Natural killer cell (primary cell): ENCODE measurements around the gene CMBL. TPM values are rescaled to one million over a fixed set of nuclear protein-coding genes. Genes with fewer than 3 reads are reported as not detected.
"Not testable (repeated sequence)": the region's sequence is repeated elsewhere in the genome, so short reads cannot be mapped to it uniquely, and the experiment has no call there.

Source experiments
- ATAC-seq, 3 donors: fragments of 150-1000 bp in 2 of 3; fragments of 200-7000 bp in 1 of 3; cut with Tn5 transposase; 1 replicate in 1 of 3; 2 replicates in 2 of 3; pipeline ENCODE4 v1.10.0; 2021; ENCODE audit warnings: mild to moderate bottlenecking in 2 of 3, moderate library complexity in 2 of 3
- DNase-seq, 2 donors: peaks; one replicate each; pipeline versions ENCODE4 v3.0.0 to v3.0.0-alpha.2; 2013 to 2021; ENCODE audit warnings: mixed read lengths in 1 of 2
- H3K27ac ChIP-seq: one replicate; pipeline ENCODE4 v1.5.1; 2013; ENCODE audit warnings: mild to moderate bottlenecking, low read length
- H3K27me3 ChIP-seq: one replicate; pipeline ENCODE4 v1.6.1; 2013; ENCODE audit warnings: low read length; ENCODE audit not compliant: control insufficient read depth, insufficient read depth
- H3K36me3 ChIP-seq: one replicate; pipeline ENCODE4 v1.6.1; 2013; ENCODE audit warnings: low read length; ENCODE audit not compliant: control insufficient read depth, insufficient read depth
- H3K4me1 ChIP-seq: one replicate; pipeline ENCODE4 v1.6.1; 2013; ENCODE audit warnings: low read length; ENCODE audit not compliant: control insufficient read depth, insufficient read depth
- H3K4me3 ChIP-seq: one replicate; pipeline ENCODE4 v1.5.1; 2013; ENCODE audit warnings: low read length
- H3K9me3 ChIP-seq: one replicate; pipeline ENCODE4 v1.6.1; 2013; ENCODE audit warnings: low read length; ENCODE audit not compliant: control insufficient read depth, insufficient read depth
- H3K27ac Mint-ChIP-seq, 2 donors: one replicate each; pipeline ENCODE4 v1.8.0; 2022; ENCODE audit warnings: mild to moderate bottlenecking in 2 of 2, mixed read lengths in 2 of 2, moderate library complexity in 1 of 2
- H3K27me3 Mint-ChIP-seq, 2 donors: one replicate each; pipeline ENCODE4 v1.8.0; 2022; ENCODE audit warnings: low read depth in 2 of 2, mixed read lengths in 2 of 2
- H3K36me3 Mint-ChIP-seq: one replicate; pipeline ENCODE4 v1.8.0; 2022; ENCODE audit warnings: mixed read lengths
- H3K4me1 Mint-ChIP-seq, 2 donors: one replicate each; pipeline ENCODE4 v1.8.0; 2022; ENCODE audit warnings: mixed read lengths in 2 of 2
- H3K4me3 Mint-ChIP-seq: one replicate; pipeline ENCODE4 v1.8.0; 2022; ENCODE audit warnings: mild to moderate bottlenecking, moderate library complexity, mixed read lengths
- H3K9me3 Mint-ChIP-seq, 2 donors: one replicate each; pipeline ENCODE4 v1.8.0; 2022; ENCODE audit warnings: mixed read lengths in 2 of 2
- WGBS: methylation state at CpG from one replicate; pipeline ENCODE4 v1.1.7; 2013; ENCODE audit warnings: missing lambda C conversion rate; ENCODE audit not compliant: insufficient coverage; 5-methylcytosine and 5-hydroxymethylcytosine counted together
- intact Hi-C: fragments of 100-400 bp; cut with micrococcal nuclease; formaldehyde crosslinking; loops from one replicate; pipeline ENCODE4 v1.14.2; 2022
- total RNA-seq, 4 donors: library from RNA; stranded (reverse); fragments of 120-200 nt in 1 of 4; gene quantifications; one replicate each; pipeline versions ENCODE4 v1.2.3 to v1.2.4, GENCODE V29; 2013 to 2022
- TF ChIP-seq, protein P1 (sequence below): fragments of 200-600 bp; IDR thresholded peaks from one replicate; pipeline ENCODE4 v1.8.0; 2022; ENCODE audit warnings: antibody characterized with exemption

The CMBL gene
- total RNA-seq, 3 donors from 2014 or later (not counting 1 experiment from before 2014, with no cell fraction given), result 0.45 to 1.0 TPM; not detected in 1

GRCh38 chr5:10249948-10250805 is 57.5 kb downstream of the CMBL start, which contains the start of gene CCT5:
CCT5 (plus strand) TSS chr5:10250280; CDS start chr5:10250341, 61 bp downstream.
- Mint-ChIP-seq H3K27ac (peak within 1 kb of the TSS; percentile 99), H3K4me3 (peak within 1 kb of the TSS; percentile 97), H3K4me1 (peaks cover 45 to 53% of the 10 kb centered on the region in 2 donors), H3K9me3 (no peaks in the 10 kb centered on the region), H3K36me3 (peaks cover 4% of the 10 kb centered on the region), H3K27me3 (no peaks in the 10 kb centered on the region)
- Histone ChIP-seq H3K36me3 (peaks cover 7% of the 10 kb centered on the region), H3K4me3 (peak within 1 kb of the TSS; percentile 90), H3K27ac (peak within 1 kb of the TSS; percentile 95), H3K27me3 (no peaks in the 10 kb centered on the region), H3K9me3 (no peaks in the 10 kb centered on the region), H3K4me1 (peaks cover 24% of the 10 kb centered on the region)
- WGBS, result under 1% methylated on average over 67 of the region's 67 CpGs
- peak; percentile 88 to 98 for DNase-seq
- peak; percentile 85 to 93 (median 85) for ATAC-seq
- TF ChIP-seq, protein P1, sequence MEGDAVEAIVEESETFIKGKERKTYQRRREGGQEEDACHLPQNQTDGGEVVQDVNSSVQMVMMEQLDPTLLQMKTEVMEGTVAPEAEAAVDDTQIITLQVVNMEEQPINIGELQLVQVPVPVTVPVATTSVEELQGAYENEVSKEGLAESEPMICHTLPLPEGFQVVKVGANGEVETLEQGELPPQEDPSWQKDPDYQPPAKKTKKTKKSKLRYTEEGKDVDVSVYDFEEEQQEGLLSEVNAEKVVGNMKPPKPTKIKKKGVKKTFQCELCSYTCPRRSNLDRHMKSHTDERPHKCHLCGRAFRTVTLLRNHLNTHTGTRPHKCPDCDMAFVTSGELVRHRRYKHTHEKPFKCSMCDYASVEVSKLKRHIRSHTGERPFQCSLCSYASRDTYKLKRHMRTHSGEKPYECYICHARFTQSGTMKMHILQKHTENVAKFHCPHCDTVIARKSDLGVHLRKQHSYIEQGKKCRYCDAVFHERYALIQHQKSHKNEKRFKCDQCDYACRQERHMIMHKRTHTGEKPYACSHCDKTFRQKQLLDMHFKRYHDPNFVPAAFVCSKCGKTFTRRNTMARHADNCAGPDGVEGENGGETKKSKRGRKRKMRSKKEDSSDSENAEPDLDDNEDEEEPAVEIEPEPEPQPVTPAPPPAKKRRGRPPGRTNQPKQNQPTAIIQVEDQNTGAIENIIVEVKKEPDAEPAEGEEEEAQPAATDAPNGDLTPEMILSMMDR, result no peak
- intact Hi-C loops, result loop anchor here (1.0 to 10.0 kb wide), 2 partner anchors 103 to 515 kb away; partner anchors contain the start of genes DAP and MARCHF6

GRCh38 chr5:10248378-10249260 is 59.1 kb downstream of the CMBL start:
- peak overlapping the region; percentile 95 for H3K27ac ChIP-seq
- H3K4me3 Mint-ChIP-seq, result peak overlapping the region; percentile 97
- peak overlapping the region; percentile 90 for H3K4me3 ChIP-seq

DNA sequence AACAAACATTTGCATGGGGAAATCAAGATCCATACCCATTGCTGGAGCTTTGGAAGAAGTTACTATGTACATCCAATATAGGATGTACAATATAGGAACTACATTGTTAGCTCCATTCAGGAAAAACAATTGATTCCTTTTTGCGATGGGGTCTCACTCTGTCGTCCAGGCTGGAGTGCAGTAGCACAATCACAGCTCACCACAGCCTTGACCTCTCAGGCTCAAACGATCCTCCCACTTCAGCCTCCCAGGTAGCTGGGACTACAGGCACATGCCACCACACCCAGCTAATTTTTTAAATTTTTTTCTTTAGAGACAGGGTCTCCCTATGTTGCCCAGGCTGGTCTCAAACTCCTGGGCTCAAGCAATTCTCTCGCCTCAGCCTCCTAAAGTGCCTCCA is 60.5 kb downstream of the CMBL start:
- DNase-seq, intact Hi-C loops, H3K27ac ChIP-seq, H3K36me3 ChIP-seq, H3K9me3 ChIP-seq, H3K4me3 ChIP-seq, H3K27me3 ChIP-seq, H3K4me3 Mint-ChIP-seq, H3K27me3 Mint-ChIP-seq, ATAC-seq, H3K36me3 Mint-ChIP-seq, H3K27ac Mint-ChIP-seq, H3K9me3 Mint-ChIP-seq: not testable (repeated sequence)
- H3K4me1 ChIP-seq, result peaks cover 24% of the 10 kb centered on the region
- WGBS, result 96% methylated on average over 4 of the region's 4 CpGs
- H3K4me1 Mint-ChIP-seq, result peaks cover 38 to 43% of the 10 kb centered on the region in 2 donors

More at GRCh38 chr5:10248378-10249260, 59.1 kb downstream of the CMBL start:
- H3K36me3 ChIP-seq, result no peaks in the 10 kb centered on the region
- no peaks in the 10 kb centered on the region for H3K9me3 Mint-ChIP-seq
- 65% methylated on average over 29 of the region's 29 CpGs for WGBS
- H3K27me3 Mint-ChIP-seq, result no peaks in the 10 kb centered on the region
- H3K9me3 ChIP-seq, result no peaks in the 10 kb centered on the region
- peak overlapping the region; percentile 99 for H3K27ac Mint-ChIP-seq
- H3K27me3 ChIP-seq, result no peaks in the 10 kb centered on the region
- TF ChIP-seq, protein P1, result no peak
- H3K36me3 Mint-ChIP-seq, result no peaks in the 10 kb centered on the region
- H3K4me1 ChIP-seq, result peaks cover 24% of the 10 kb centered on the region
- ATAC-seq (no peak), DNase-seq (no peak)
- intact Hi-C loops, result no loop called here
- H3K4me1 Mint-ChIP-seq, result peaks cover 39 to 40% of the 10 kb centered on the region in 2 donors

DNA sequence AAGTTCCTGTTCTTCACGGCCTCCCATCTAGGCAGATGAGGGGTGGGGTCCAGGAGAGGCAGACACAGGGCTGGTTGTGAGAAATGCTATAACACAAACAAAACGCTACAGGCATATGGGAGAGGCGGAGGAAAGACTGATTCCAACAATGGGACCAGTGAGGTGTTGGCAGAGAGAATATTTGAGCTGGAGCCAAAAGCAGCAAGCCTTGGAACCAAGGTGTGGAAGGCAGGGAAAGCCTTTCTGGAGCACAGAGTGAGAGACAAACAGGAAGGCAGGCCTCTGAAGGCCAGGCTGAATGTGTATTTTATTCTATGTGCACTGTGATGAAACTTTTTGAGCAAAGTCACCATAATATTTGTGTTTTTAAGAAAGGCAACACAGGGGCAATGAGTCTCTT is 60.9 kb downstream of the CMBL start:
- Mint-ChIP-seq H3K36me3 (no peaks in the 10 kb centered on the region), H3K27ac (no peak overlapping the region), H3K9me3 (no peaks in the 10 kb centered on the region), H3K4me1 (peaks cover 34 to 39% of the 10 kb centered on the region in 2 donors), H3K27me3 (no peaks in the 10 kb centered on the region), H3K4me3 (peak overlapping the region; percentile 22)
- ATAC-seq (no peak), DNase-seq (no peak)
- TF ChIP-seq, protein P1, result no peak
- intact Hi-C loops, result no loop called here
- Histone ChIP-seq H3K36me3 (no peaks in the 10 kb centered on the region), H3K27ac (no peak overlapping the region), H3K4me1 (peaks cover 20% of the 10 kb centered on the region), H3K4me3 (no peak overlapping the region), H3K27me3 (no peaks in the 10 kb centered on the region), H3K9me3 (no peaks in the 10 kb centered on the region)
- WGBS, result 100% methylated on average over 3 of the region's 3 CpGs
